Measurements from ENCODE around the gene CSNK1G2.

- TF ChIP-seq ARNTL (CRISPR knock-in tag; IDR thresholded peaks at IDR 0.05; ENCODE audit: borderline replicate concordance, low read depth) (no peak), PPARA (CRISPR knock-in tag; IDR thresholded peaks at IDR 0.05; ENCODE audit: borderline replicate concordance) (no peak)
These were observed 21.7 kb downstream of the CSNK1G2 start for GRCh38 chr19:1962674-1963073.

Data from SK-N-SH treated with all-trans-retinoic acid at 6 μM for 48 hours (cell line).